ENCODE measurements around the gene P2RX1.

P2RX1 gene

DNA sequence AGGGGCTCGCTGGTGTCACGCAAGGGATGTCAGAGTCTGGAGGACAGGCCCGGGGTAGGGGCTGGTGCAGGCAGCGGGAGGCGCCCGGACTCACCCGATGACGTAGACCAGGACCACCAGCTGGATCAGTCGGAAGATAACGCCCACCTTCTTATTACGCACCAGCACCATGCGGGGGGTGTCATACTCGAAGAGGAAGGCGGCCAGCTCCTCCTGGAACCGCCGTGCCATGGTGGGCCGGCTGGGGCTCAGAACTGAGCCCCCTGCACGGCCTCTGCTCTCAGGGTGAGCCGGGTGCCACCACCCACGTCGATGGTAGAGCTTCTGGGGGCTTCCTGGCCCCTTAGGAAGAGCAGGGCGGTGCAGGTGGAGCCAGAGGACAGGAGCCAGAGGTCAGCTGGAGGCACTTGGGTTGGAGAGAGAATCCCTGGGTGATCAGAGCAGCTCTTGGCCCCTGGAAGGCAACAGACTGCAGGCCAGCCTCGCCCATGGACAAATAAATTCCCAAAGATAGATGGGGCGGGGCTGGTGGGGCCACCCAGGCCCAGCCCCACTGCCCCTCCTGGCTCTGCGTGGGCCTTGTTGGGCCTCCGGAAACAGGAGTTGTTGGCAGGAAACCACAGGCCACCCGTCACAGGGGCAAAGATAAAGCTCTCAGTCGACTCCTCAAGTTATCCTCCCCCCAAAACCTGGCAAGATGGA, at the start of gene P2RX1:
Gene P2RX1 (minus strand): TSS at position 471 of the 702 bp plus-strand sequence. CDS start 240 bp downstream, at position 231.
- no peak for DNase-seq (ENCODE audit: low read depth in 2 of 2)

GRCh38 chr17:3965118-3965800, 49.0 kb upstream of the P2RX1 start:
- no peak for DNase-seq (ENCODE audit: low read depth in 2 of 2)

- DNase-seq (ENCODE audit: low read depth in 2 of 2): no peak
Observed at GRCh38 chr17:3964203-3965117, 48.2 kb upstream of the P2RX1 start, which contains the start of gene ATP2A3. TSS of gene ATP2A3 (minus strand) at chr17:3964437. CDS start at chr17:3964291, 146 bp downstream.

DNA sequence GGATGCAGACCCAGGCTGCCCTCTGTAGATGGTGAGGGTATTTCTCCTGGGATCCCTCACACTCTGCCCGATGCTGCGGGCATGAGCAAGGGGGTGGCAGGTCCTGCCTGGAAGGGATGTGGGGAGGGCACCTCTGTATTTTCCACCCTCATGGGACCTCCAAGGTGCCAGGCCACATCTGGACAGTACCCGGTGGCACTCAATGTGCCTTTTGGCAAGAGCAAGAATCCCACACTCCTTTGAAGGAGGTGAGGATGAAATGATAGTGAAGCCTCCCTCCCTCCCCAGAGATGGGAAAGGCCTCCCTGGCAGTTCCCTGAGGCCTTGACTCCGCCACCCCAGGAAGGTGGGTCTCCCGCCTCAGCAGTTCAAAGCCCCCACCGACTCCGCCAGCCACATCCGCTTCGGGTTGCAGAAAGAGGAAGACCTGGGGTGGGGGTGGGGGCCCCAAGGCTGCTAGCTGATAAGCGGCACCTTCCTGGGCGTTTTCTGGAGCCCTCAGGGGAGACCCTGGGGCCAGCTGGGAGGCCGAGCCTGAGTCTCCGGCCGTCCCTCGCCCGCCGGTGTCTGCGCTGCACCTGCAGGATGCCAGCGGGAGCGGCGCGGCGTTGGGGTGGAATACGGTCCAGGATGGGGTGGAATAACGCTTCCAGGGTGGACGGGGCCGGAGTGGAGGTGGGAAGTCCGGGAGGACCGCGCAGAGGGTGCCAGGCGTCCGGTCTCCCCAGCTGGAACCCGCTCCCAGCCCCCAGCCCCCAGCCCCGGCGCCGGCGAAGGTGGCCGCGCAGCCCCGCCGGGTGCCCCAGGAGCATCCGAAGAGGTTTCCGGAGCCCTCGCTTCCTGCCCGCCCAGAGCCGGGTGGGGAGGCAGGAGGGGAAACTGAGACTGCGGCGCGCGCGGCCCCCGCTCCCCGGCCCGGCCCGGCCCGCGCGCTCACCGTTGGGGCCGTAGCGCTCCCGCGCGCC, 47.3 kb upstream of the P2RX1 start:
- no peak for DNase-seq (ENCODE audit: low read depth in 2 of 2)

DNA sequence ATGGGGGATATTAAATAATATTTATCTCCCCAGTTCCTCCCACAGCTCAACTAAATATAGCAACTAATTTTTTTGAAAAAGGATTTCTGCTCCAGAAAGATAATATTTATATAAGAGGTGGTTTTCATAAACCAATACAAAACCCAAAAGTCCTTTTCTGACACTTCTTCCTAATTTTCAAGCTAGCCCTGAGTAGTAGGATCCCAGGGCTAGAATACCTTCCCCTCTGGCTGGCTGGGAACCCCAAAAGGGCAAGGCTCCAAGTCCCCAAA, 46.6 kb upstream of the P2RX1 start:
- no peak for DNase-seq (ENCODE audit: low read depth in 2 of 2)

DNA sequence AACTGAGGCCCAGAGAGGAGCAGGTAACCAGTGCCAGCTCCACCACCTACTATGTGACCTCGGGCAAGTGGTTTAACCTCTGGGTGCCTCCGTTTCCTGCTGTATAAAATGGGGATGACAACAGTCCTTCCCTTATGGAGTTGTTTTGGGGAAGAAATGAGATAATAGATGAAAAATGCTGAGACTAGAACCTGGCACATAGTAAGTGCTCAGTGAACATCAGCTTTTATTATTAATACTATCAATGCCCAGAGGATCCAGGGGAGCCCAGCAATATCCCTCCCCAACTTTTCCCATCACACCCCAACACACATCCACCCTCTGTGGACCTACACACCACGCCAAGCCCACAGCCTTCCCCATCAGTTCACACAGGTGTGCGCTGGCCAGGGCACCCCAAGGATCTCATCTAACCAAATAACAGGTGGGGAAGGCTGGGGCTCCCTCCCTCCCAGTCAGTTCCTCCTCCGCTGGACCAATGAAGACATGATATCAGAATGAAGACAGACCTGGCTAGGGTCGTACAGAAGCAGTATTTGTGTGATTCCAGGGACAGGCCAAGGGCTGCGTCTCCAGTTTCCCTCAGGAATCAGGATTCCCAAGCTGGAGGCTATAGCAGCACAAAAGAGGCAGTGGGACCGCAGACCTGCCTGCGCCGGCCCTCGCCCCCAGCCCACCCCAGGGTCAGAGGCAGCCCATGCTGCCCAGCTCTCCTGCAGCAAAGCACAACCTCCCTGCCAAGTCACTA, 46.1 kb upstream of the P2RX1 start:
- no peak for DNase-seq (ENCODE audit: low read depth in 2 of 2)

DNA sequence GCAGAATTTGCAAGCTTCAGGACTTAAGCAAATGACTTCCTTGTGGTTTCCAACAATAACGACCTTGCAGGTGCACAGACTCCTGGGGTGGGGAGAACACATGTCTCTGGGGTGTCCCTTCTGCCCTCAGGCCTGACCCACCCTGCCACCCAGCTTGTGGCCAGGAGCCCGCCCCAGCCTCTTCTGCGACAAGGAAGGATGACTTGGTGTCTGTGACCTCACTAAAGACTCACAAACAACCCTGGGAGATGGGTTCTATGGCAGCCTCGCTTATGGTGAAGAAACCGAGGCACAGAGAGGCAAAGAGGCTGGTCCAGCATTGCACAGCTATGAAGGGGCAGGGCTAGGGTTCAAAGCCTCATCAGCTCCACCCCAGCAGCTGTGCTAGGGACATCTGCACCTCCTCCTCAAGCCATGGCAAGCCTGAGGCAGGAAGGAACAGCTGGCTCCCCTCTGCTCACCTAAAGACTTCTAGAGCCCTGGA, 45.3 kb upstream of the P2RX1 start:
- no peak for DNase-seq (ENCODE audit: low read depth in 2 of 2)

DNA sequence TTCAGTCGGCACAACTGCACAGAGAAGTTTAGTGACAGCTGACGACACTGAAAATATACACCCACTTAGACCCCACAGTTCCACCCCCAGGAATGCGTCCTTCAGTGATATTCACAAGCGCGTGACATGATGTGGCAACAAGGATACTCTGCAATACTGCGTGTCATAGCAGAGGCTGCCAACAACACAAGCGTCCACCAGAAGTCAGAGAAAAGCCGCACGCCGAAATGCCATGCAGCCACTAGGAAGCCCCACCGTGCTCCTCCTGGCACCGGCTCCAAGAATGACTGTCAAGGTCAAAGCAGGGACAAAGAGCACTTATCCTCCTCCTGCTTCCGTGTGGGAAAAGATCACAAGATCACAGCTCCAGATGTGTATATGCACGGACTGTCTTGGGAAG, 44.5 kb upstream of the P2RX1 start:
- no peak for DNase-seq (ENCODE audit: low read depth in 2 of 2)

DNA sequence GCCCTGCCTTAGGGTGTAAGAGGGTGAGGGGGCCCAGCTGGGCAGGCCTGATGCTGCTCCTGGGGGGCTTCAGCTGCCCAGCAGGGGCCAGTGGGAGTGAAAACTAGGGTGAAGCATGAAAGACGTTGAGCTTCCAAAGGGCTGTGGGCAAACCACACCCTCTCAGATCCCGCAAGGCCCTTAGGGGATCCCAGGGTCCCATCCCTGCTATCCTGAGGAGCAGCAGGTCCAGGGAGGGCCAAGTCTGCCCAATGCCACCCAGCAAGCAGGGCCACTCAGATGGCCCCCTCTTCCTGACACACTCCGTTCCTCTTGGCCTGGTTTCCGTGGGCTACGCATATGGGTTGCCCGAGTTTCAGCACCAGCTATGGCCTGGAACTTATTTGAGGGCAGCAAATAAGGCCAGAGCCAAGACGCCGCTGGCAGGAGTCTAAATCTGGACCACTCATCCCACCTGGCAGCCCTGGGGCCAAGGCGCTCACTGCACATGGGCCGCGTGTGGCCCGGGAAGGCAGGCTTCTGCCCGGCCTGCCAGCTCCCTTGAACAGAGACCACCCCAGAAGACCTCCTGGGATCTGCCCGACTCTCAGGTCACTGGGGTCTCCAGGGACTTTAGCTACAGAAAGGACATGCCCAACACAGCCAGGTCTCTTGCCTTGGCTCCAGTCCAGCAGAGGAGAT, 43.8 kb upstream of the P2RX1 start:
- DNase-seq (ENCODE audit: low read depth in 2 of 2): no peak

DNA sequence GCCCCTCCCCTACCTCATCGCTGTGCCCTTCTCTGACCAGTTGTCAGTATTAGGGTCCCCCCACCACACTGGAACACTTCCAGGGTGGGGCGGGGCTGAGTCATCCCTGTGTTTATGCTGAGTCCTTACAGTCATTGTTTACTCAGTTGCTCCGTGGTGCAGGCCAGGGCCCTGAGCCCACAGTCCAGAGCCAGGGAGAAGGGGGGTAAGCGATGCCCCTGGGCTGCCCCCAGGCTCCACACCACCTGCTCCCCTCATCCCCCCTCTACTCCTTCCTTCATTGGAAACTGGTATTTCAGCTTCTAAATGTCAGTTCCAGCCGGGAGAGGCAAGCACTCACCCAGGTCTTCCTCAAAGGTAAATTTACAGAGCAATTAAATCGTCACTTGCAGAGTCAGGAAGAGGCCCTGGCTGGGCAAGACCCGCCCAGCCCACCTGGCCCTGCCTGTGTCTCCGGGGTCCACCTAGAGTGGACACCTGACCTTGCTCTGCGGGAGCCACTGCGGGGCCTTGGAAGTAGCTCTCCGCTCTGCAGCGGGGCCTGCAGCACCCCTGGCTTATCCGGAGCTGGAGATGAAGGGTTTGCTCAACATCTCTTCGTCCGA, 43.1 kb upstream of the P2RX1 start:
- DNase-seq (ENCODE audit: low read depth in 2 of 2): no peak

DNA sequence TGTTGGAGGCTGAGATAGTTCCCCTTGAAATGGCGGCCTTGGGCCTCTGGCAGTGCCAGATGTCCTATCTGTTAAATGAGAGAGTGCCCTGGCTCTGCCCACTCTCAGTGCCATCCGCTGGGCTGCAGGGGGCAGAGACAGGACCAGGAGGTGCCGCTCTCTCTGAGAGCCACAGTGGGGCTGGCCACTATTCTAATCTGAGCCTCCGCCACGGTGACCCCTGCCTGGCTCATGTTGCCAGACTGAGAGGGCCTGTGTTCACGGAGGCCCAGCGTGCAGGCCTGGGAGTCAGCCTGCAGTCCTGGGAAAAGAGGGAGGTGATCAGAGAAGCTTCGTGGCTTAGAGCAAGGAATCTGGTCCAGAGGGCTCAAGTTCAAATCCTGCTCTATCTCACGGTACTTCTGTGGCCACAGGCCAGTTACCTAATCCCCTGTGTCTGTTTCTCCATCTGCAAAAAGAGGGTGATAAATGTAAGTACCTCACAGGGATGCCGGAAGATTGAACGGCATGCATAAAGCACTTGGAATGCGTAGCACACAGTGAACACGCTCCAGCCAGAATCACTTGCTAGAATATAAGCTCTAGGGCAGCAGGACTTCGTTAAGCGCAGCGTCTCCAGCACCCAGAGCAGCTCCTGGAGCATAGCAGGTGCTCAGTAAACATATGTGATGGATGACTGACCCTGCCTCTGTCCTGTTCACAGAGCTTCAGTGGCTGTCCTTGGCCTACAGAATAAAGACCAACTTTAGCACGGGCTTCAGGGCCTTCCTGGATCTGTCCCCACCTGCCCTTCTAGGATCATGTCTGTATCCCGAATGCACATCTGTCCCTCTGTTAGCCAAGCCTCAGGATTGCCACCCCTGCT, 41.7 kb upstream of the P2RX1 start:
- DNase-seq (ENCODE audit: low read depth in 2 of 2): no peak

- no peak for DNase-seq (ENCODE audit: low read depth in 2 of 2)
Observed at GRCh38 chr17:3956983-3957382, 40.7 kb upstream of the P2RX1 start.

DNA sequence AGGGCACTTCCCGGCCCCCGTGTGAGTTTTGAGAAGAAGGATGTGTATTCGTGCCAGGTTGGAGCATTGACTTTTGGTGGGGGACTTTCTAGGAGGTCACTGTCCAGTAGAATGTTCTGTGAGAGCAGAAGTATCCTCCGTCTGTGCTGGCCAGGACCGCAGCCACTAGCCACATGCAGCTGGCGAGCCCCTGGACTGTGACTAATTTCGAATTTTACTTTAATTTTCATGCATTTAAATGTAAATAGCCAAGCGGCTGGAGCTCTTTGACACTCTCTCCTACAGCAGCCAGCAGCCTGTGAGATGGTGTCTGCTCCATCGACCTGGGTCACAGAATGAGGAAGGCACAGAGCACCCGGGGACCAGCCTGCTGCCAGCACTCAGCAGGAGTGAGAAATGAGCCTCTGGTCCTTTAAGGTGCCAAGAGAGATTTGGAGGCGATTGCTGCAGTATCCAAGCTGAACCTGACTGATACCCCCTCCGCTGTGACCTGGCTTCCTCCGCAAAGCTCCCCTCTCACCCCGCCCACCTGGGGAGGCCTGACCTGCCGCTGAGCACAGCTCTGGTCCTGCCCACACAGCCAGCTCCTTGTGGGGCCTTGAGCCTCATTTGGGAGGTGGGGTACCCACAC, 40.2 kb upstream of the P2RX1 start:
- DNase-seq (ENCODE audit: low read depth in 2 of 2): no peak

GRCh38 chr17:3955673-3955988, 39.4 kb upstream of the P2RX1 start:
- no peak for DNase-seq (ENCODE audit: low read depth in 2 of 2)

DNA sequence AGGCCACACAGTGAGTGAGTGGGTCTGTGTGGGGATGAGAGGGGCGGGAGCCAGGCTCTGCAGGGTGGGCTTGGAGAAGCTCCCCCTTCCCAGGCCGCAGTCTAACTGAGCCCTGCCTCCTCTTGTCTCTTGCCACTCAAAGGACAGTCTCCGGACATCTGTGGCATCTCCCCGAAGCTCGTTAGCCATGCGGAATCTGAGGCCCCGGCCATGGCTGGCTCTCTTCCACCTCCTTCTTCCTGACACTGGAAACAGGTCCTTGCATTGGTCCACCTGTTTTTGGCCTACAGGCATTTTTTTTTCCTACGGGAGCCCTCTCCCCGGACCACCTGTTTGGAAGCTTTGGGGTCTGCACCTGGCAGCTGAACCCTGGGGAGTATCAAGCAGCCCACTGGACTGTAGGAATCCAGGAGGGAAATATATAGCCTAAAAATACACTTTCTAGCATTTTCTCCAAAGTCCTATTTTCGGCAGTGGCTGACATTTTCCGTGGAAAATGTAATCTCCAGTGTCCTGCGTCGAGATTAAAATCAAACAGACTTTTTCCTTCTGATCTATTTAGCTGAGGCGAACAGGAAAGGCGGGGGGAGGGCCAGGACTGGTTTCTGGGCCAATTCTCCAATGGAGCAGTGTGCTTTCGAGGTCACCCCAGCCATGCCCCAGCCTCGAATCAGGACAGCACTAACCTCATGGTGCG, 38.9 kb upstream of the P2RX1 start:
- no peak for DNase-seq (ENCODE audit: low read depth in 2 of 2)

DNA sequence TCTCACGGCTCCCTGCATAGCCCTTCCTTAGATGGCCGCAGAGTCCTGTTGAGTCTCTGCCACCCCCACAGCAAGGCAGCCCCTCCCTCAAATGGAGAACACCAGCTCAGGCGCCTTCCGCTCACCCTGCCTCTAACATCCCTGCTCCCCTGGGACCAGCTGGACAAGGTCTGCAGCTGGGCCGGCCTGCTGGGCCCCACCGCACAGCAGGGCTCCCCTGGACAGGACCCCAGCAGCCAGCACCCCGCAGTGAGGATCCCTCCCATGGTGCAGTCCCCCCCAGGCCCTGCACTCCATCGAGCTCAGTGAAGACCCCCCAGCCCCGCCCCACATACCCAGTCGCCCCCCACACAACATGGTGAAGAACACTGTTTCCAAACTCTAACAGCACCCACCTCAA, 37.8 kb upstream of the P2RX1 start:
- DNase-seq (ENCODE audit: low read depth in 2 of 2): no peak

DNA sequence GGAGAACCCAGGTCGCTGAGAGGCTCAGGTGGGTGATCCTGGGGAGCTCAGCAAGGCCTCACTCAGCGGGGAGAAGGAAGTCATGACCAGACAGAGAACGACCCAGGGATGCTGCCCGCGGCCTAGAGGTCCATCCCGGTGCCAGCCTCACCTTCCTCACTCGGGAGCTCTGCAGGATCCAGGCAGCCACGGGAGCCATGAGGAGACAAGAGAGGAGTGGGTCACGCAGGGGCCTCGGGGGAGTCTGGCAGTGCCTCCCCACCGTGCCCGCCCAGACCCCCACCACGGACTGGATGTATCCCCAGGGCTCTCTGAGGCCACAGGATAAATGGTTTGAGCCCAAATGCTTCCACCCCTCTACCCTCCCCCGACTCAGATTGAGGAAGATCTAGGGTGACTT, 37.3 kb upstream of the P2RX1 start:
- DNase-seq (ENCODE audit: low read depth in 2 of 2): no peak

DNA sequence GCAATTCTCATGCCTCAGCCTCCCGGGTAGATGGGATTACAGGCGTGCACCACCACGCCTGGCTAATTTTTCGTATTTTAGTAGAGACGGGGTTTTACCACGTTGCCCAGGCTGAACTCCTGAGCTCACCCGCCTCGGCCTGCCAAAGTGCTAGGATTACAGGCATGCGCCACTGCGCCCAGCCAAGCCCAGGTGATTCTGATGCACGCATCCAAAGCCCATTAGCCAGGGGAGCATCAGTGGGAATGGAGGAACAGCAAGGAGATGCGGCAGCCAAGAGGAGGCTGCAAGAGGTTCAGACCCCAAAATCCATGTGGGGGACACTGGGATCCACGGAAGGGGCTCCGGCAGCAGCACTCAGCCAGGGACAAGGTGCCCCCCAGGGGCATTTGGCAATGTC, 35.9 kb upstream of the P2RX1 start:
- DNase-seq (ENCODE audit: low read depth in 2 of 2): no peak

Measured in fibroblast of skin of left biceps (primary cell).